MCF 10A (cell line): ENCODE data around the gene GSE1. TPM values are rescaled to one million over a fixed set of nuclear protein-coding genes. Genes with fewer than 3 reads are reported as not detected.

ENCODE experiments used
- BruUV-seq: library from RNA; stranded (reverse); fragments of 400-500 nt; replicated peaks from 2 replicates; lab custom pipeline; 2021; lab: Mats Ljungman, UMichigan
- CTCF ChIA-PET: fragments of 300-600 bp; sonication (Branson Sonifier 250); formaldehyde crosslinking; extraction: SDS; loops from one replicate; lab custom pipeline; 2021; ENCODE audit warnings: antibody characterized with exemption, inconsistent platforms; lab: Yijun Ruan, JAX
- POLR2A ChIA-PET: fragments of 300-600, 350-650 bp; sonication (Branson Sonifier 250); formaldehyde crosslinking; extraction: SDS; loops from one replicate; lab custom pipeline; 2020; ENCODE audit warnings: antibody characterized with exemption, inconsistent platforms; lab: Yijun Ruan, JAX
- DNase-seq: peaks from one replicate; pipeline ENCODE4 v3.0.0-alpha.2; 2018; ENCODE audit not compliant: unreplicated experiment
- H3K27ac Mint-ChIP-seq: one replicate; pipeline ENCODE4 v1.8.0; 2022; ENCODE audit warnings: mild to moderate bottlenecking, low read depth, mixed read lengths; ENCODE audit not compliant: unreplicated experiment
- H3K27me3 Mint-ChIP-seq: one replicate; pipeline ENCODE4 v1.8.0; 2022; ENCODE audit warnings: mixed read lengths; ENCODE audit not compliant: insufficient read depth, unreplicated experiment
- H3K36me3 Mint-ChIP-seq: one replicate; pipeline ENCODE4 v1.8.0; 2022; ENCODE audit warnings: mild to moderate bottlenecking, moderate library complexity, mixed read lengths; ENCODE audit not compliant: insufficient read depth, unreplicated experiment
- H3K4me1 Mint-ChIP-seq: one replicate; pipeline ENCODE4 v1.8.0; 2022; ENCODE audit warnings: mixed read lengths; ENCODE audit not compliant: insufficient read depth, unreplicated experiment
- H3K4me3 Mint-ChIP-seq: one replicate; pipeline ENCODE4 v1.8.0; 2022; ENCODE audit warnings: mild to moderate bottlenecking, moderate library complexity, mixed read lengths; ENCODE audit not compliant: unreplicated experiment
- H3K9me3 Mint-ChIP-seq: one replicate; pipeline ENCODE4 v1.8.0; 2022; ENCODE audit warnings: mixed read lengths; ENCODE audit not compliant: unreplicated experiment
- intact Hi-C: fragments of 100-400 bp; cut with micrococcal nuclease; formaldehyde crosslinking; loops from 2 replicates; pipeline ENCODE4 v1.14.1; 2022
- total RNA-seq: library from RNA; stranded (reverse); gene quantifications from 2 replicates; pipeline ENCODE4 v1.2.3, GENCODE V29; 2022
- TF ChIP-seq, protein P1 (sequence below): fragments of 200-600 bp; IDR thresholded peaks from one replicate; pipeline ENCODE4 v1.8.0; 2022; ENCODE audit warnings: antibody characterized with exemption, mild to moderate bottlenecking; ENCODE audit not compliant: unreplicated experiment

The GSE1 gene
- total RNA-seq, 1 experiment from 2014 or later, result 52.9 TPM

DNA sequence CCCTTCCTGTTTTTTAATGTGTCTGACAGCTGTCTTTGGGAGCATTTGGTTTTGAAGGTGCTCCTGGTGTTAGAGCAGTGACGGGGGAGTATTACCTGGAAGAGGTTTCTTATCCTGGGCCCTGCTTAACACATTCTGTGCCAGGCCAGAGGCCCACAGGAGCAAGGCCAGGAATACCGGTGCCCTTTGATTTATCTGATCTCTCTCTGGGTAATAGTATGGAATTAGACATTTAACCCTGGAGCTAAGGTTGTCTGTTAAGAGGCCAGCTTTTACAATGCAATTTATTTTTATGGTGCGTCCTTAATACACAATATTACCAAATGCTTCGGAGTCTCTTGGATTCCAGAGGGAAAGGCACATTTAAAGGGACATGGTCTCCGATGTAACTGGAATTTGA is 37.2 kb upstream of the GSE1 start:
- Mint-ChIP-seq H3K9me3 (no peaks in the 10 kb centered on the region), H3K4me1 (peaks cover 8% of the 10 kb centered on the region), H3K36me3 (peaks cover 7% of the 10 kb centered on the region), H3K27ac (no peak overlapping the region), H3K27me3 (no peaks in the 10 kb centered on the region), H3K4me3 (no peak overlapping the region)
- CTCF ChIA-PET, result no interaction called here
- no TSS peak for BruUV-seq
- POLR2A ChIA-PET, result interaction anchor here (1.3 kb wide), 1 partner anchor 18 kb away, joined by 3 read pairs; no protein-coding TSS in a partner anchor
- intact Hi-C loops, result no loop called here
- TF ChIP-seq, protein P1, sequence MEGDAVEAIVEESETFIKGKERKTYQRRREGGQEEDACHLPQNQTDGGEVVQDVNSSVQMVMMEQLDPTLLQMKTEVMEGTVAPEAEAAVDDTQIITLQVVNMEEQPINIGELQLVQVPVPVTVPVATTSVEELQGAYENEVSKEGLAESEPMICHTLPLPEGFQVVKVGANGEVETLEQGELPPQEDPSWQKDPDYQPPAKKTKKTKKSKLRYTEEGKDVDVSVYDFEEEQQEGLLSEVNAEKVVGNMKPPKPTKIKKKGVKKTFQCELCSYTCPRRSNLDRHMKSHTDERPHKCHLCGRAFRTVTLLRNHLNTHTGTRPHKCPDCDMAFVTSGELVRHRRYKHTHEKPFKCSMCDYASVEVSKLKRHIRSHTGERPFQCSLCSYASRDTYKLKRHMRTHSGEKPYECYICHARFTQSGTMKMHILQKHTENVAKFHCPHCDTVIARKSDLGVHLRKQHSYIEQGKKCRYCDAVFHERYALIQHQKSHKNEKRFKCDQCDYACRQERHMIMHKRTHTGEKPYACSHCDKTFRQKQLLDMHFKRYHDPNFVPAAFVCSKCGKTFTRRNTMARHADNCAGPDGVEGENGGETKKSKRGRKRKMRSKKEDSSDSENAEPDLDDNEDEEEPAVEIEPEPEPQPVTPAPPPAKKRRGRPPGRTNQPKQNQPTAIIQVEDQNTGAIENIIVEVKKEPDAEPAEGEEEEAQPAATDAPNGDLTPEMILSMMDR, result no peak
- DNase-seq, result no peak

DNA sequence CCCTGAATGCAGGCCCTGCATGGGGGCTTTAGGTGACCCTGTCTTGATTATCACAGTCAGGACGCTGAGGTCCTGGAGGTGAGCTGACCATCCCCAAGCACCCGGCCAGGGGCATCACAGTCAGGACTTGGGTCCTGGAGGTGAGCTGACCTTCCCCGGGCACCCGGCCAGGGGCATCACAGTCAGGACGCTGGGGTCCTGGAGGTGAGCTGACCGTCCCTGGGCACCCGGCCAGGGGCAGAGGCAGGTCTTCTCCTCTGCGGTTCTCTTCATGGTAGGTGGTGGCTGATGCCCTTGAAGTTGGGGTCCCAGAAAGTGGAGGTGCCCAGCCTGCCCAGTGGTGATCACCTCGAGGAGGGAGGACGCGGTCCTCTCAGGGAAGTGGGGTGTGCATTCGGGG is 36.2 kb upstream of the GSE1 start:
- DNase-seq, result no peak
- Mint-ChIP-seq H3K4me1 (peaks cover 6% of the 10 kb centered on the region), H3K27me3 (no peaks in the 10 kb centered on the region), H3K27ac (no peak overlapping the region), H3K9me3 (no peaks in the 10 kb centered on the region), H3K36me3 (peaks cover 7% of the 10 kb centered on the region), H3K4me3 (no peak overlapping the region)
- BruUV-seq, result no TSS peak
- POLR2A ChIA-PET, result interaction anchor here (1.3 kb wide), 1 partner anchor 19 kb away, joined by 3 read pairs; no protein-coding TSS in a partner anchor
- CTCF ChIA-PET, result interaction anchor here (0.6 to 0.7 kb wide), 2 partner anchors 9 to 291 kb away, joined by 3 read pairs; no protein-coding TSS in a partner anchor
- intact Hi-C loops, result no loop called here
- TF ChIP-seq, protein P1, result no peak

DNA sequence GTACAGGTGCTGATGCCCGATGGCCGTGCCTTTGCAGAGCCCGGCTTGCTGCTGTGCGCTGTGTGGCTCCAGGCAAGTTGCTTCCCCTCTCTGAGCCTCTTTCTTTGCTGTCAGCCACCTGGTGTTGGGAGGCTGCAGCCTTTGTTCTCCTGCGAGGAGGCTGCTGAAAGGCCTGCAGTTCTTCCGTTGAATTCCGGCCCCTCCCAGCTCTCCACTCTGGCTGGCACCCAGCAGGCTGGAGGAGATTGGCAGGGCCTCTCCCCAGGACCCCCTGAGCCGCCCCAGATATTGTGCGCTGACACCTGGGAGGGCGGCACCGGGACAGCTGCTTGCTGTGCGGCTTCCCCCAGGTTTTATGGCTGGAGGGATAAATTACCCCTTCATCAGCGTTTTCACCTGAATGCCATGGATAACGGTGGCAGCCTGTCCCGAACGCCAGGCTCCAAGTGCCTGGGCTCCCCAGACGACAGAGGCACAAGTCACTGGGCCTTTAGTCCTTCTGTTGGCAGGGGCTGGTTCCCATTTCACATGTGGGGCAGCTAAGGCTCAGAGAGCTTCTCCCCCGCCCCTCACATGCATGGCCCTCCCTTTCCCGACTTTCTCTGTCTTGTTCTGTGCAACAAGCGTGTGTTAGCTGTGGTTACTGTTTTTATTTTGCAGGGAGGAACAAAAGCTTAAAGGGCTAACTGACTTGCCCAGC is 35.1 kb upstream of the GSE1 start:
- Mint-ChIP-seq H3K9me3 (no peaks in the 10 kb centered on the region), H3K4me3 (no peak overlapping the region)
- no TSS peak for BruUV-seq

DNA sequence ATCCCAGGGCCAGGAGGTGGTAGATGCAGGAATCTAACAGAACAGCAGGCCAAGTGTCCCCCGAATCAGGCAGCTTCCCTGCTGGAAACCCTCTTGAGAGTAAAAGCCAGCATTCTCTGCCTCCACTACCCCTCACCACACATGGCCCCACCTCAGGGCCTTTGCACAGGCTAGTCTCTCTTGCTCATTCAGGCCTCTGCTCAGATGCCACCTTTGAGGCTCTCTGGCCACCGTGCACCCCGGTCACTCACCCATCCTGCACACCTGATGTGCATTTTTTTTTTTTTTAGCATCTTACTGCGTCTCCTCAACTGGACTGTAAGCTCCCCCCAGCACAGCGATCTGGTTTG is 34.5 kb upstream of the GSE1 start:
- H3K27me3 Mint-ChIP-seq, result no peaks in the 10 kb centered on the region
- intact Hi-C loops, result no loop called here
- H3K36me3 Mint-ChIP-seq, result peaks cover 7% of the 10 kb centered on the region
- ChIA-PET POLR2A (no interaction called here), CTCF (interaction anchor here (0.6 kb wide), 1 partner anchor 21 kb away, joined by 5 read pairs; no protein-coding TSS in a partner anchor)
- DNase-seq, result no peak
- no peak overlapping the region for H3K4me3 Mint-ChIP-seq
- no peaks in the 10 kb centered on the region for H3K4me1 Mint-ChIP-seq
- no peak overlapping the region for H3K27ac Mint-ChIP-seq
- no peaks in the 10 kb centered on the region for H3K9me3 Mint-ChIP-seq
- TF ChIP-seq, protein P1, result no peak
- no TSS peak for BruUV-seq

More for the DNA sequence above, 35.1 kb upstream of the GSE1 start:
- Mint-ChIP-seq H3K36me3 (peaks cover 7% of the 10 kb centered on the region), H3K4me1 (no peaks in the 10 kb centered on the region), H3K27ac (no peak overlapping the region), H3K27me3 (no peaks in the 10 kb centered on the region)
- ChIA-PET CTCF (interaction anchor here (0.6 to 1.2 kb wide), 2 partner anchors 21 to 302 kb away, joined by 3 to 5 read pairs; no protein-coding TSS in a partner anchor), POLR2A (no interaction called here)
- intact Hi-C loops, result no loop called here
- no peak for DNase-seq
- TF ChIP-seq, protein P1, result no peak
